ENCODE measurements around the gene SCD5.

Gene SCD5

GRCh38 chr4:82681754-82682153 lies 116.8 kb downstream of the SCD5 start:
- no peak for DNase-seq

- no peak for DNase-seq
These were observed 117.8 kb downstream of the SCD5 start for GRCh38 chr4:82680834-82681233.

DNA sequence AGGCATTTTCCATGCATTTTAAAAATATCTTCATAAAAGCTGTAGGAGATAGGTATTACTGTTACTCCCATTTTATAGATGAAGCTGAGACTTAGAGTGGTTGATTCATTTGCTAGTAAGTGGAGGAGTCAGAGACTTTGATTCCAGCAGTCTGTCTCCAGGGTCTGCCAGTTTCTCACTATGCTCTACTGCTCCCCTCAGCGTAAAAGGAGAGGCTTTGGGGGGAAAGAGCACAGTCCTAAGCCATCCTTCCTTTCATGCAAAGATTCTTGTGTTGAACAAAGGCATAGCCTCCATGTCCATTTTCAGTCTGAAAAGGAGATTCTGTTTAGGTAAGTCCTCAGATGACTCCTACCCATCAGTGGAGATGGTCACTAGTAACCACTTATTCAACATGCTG lies 119.1 kb downstream of the SCD5 start:
- no peak for DNase-seq

DNA sequence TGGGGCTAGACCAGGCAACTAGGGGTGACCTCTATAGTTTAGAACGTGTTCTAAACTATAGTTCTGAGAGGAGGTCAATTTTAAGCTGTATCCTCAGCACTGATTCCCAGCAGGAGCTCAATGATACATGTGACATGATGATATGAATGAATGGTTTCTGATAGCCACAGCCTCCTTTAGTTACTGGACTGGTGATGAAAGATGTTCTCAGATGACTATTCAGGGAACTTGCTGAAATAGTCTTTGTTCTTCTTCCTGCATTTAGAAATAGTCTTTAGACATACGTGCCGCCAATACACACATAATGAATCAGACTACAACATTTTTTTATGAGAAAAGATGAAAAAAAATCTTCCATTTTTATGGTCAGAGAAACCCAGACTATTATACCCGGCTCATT lies 120.5 kb downstream of the SCD5 start:
- DNase-seq: no peak

DNA sequence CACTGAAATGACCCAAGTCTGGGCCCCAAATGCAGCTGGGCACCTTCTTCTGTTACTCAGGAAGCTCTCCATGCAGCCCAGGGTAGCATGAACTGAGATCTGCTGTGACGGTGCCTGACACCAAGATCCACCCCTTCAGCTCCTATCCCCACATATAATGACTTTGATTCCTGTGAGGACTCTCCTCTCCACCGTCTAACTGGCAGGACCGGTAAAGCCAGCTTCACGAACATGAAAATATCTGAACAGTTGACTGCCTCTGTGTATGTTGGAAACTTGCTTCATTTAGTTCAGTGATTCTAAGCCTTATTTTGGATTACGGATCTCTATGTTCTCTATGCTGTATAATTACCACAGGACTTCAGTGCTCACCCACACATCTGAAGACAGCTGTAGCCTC lies 121.3 kb downstream of the SCD5 start:
- no peak for DNase-seq

DNA sequence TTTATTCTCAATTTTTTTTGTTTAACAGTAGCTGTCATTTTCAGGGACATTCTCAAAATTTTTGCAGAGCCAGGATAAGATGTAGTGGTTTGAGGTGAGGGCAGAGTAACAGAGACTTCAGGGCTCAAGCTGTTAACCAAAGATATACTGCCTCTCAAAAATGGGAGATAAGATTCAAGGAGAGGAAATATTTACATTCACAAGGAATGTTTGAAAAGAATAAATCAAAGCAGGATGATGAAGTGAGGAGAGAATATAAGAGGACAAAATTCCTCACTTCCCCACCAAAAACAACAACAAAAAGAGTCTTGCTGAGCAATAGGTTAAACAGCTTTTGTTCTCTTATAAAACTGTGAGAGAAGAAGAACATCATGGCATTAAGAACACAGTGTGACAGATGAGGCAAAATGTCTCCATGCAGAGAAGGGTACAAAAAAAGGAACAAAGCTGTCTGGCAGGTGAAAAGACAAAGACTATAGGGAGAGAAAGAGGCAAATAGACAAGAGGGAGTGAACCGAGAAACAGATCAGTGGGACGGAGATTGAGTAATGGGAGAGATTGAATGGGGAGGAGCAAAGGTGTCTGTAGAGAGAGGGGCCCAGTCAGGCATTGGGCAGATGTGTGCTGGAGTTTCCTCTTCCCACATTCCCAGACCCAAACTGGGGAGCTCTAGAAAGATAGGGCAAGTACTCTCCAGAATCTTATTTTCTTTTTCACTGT lies 130.7 kb downstream of the SCD5 start:
- DNase-seq: no peak

GRCh38 chr4:82666970-82667665 lies 131.5 kb downstream of the SCD5 start:
- no peak for DNase-seq

DNA sequence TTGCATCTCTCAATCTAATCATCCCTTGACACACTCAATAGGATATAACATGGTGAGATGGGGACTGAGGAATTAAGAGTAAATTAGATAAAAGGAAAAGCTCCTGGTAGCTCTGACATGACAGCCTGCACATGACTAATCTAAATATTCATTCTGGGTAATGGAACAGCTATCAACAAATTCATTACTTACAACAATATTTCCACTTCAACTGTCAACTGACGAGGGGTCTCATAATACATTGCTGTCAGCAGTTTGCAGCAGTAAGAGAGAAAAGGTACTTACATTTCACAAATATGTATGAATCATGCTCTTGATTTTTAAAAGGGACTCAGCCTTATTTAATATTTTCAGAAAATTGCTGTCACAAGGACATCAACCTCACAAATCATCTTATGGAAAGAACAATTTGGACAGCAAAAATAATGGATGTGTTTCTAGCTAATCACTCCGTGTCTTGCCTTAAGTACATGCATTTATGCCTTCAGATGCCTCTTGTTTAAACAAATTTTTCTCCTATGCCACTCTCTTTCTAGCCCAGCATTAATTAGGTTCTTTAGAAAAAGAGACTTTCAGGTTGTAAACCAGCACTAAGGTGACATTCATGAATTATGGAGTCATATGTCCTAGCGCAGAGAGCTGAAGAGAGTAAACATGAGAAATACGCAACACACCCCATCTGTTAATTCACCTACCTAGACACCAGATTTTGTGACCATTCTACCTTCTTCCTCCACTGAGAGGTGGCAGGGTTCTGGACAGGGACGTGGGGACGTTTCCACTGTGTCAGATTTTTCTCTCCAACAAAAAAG lies 137.2 kb downstream of the SCD5 start:
- DNase-seq: no peak

DNA sequence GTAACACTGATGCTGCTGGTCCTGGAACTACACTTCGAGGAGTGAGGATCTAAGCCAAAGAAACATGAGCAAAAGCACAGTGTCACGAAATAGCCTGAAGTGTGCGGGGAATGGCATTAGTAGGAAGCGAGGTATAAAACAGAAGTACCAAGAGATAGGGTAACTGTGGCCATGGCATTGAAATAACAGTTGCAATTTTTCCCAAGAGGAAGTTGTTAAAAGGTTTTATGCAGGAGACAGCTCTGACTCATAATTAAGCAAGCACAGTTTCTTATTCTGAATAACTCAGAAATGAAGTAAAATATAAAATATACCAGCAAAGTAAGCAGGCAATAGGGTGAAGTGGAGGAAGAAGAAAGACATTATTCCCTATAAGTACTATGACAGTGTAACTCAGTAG lies 146.5 kb downstream of the SCD5 start:
- no peak for DNase-seq

DNA sequence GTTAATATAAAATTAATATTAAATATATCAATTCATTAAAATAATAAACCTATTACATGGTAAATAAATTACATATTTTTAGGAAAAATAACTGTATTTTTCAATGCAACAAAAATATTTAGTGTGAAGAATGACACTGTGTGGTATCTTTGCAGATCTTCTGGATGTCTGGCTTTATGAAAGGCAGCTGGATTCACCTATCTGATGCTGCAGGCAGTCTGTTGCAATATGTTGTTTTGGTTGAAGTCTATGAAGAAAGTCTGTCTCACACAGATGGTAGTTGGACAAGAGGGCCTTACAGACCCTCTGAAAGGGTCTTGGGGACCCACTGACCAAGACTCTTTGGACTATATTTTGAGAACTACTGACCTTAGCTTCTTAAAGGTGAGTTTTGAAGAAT lies 147.7 kb downstream of the SCD5 start:
- DNase-seq: no peak

GRCh38 chr4:82648356-82648755 lies 150.2 kb downstream of the SCD5 start:
- no peak for DNase-seq

DNA sequence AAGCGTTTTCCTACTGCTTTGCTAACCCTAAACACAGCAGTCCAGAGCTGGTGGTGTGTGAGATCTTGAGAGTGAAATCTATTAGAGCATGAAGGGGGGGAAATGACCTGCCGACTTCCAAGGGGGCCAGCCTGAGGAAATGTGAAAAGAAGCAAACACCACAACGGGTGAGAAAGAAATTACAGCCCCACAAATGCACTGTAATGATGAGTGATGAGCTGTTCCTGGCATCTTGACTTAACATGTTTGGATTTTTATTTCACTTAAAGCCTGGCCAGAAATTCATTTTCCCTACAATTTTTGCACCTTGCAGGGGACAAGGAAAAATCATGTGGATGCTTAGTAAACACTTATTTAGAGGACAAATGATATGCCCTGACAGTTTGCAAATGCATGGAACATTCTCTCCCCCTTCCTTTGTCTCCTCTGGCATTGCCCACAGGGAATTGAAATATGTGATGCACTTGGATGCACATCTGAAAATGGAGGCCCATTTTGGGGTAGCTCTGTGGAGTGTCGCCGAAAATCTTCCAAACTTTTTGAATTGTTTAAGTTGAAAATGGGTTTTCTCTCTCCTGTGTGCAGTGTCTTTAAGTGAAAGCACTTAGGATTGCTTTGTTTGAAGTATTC lies 152.5 kb downstream of the SCD5 start:
- no peak for DNase-seq

- DNase-seq: no peak
These were observed 153.9 kb downstream of the SCD5 start for GRCh38 chr4:82644734-82645126.

GRCh38 chr4:82643994-82644733 lies 154.4 kb downstream of the SCD5 start:
- no peak for DNase-seq

- DNase-seq: no peak
These were observed 156.3 kb downstream of the SCD5 start for GRCh38 chr4:82642331-82642730.

DNA sequence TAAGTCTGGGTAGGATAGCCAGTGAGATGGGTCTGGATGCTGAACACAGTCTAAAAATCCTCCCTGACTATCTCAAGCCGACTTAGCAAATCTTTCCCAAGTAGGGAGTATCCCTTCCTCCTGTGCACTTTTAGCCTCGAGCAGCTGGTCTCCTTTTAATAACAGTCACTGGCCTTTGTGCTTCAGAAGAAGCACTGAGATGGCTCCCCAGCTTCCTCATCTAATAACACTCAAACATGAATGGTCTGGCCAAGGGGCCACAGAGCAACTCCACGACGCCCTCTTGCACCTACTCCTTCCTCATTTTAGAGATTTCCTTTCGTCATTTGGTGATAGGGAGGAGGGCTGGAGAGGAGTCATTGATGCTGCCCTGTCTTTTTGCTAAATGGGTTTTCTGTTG lies 158.1 kb downstream of the SCD5 start:
- no peak for DNase-seq

DNA sequence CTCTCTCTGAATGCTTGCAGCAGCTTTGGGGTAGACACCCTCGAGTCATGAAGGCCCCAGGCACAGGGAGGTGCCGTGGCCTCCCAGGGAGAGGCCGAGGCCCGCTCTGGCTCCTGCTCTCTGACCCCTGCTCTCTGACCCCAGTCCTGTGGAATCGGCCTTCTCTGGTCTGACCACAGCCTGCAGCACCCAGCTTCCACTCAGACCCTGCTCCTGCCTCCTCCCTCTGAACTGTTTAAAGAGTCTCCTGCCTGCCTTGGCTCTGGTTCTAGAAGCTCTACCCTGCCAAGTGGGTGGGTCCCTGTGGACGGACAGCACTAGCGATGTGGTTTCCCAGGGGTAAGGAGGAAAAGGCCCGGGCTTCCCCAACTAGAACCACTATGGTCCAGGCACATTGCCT lies 158.6 kb downstream of the SCD5 start:
- DNase-seq: no peak

DNA sequence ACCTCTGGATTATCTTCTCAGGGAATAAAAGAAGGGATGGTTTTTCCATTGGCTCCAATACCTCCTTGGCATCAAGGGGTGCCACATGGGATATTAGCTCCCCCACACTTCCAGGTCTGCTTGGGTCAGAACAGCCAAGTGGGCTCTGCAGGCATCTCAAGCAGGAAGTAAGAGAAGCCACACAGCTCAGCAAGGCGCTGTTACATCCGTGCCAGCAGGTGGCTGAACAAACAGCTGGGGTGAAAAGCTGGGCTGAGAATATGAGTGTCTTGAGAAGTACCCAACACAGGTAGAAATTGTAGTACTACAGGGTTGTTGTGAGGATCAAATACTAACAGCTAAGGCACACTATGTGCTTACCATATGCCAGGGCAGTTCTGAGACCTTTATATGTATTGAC lies 160.1 kb downstream of the SCD5 start:
- DNase-seq: no peak

- DNase-seq: no peak
These were observed 168.5 kb downstream of the SCD5 start for GRCh38 chr4:82630079-82630478.

DNA sequence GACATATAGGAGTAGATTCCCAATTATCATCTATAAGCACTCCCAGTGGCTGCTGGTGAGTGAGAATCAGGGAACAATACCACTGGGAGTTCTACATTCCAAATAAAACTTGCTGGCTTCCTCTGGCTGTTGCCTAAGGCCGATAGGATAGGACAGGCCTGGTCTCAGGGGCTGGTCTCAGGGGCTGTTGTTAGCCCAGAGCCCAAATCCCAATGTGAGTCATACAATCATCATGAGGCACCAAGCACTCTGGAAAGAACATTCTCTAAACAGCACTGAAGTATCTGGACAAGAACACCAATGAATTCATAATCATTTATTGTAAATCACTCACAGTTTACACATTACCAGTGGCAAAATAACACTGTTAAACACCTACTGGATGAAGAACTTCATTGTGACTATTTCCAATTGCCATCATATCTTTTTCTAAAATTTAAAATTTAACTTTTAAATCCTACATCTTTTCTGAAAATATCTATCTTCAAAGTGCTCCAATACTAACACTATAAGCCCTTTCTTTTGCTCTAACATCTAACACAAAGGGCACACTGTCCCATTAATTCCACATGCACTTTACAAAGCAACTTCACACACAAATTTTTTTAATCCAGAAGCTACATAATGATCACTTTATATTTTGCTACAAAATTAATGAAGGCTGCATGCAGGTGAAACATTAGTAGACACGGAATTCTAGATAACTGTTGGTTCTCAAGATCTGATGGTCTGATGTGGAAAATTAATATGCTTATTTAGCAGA lies 169.2 kb downstream of the SCD5 start:
- DNase-seq: no peak

DNA sequence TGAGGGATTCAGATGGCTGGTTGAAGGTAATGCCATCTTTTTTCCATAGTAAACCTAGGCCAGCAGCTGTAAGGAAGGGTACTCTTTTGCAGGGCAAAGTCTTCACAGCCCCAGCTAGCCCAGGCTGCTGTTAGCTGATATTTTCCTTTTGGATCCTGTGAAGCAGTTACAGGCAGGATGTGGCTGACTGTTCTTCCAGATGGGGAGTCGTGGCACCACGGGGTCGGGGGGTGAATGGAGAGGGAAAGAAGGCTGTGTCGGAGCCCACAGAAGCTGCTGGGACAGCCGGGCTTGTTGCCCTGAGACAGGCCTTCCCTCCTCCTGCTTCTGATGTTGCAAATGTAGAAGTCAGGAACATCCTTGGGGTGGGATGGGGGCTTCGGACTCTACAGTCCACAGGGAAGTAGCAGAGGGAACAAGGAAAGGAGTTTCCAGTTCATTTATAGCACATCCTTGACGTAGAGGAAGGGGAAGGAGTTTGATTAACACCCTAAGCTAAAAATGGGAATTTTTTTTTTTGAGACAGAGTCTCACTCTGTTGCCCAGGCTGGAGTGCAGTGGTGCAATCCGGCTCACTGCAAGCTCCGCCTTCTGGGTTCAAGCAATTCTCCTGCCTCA lies 172.2 kb downstream of the SCD5 start:
- DNase-seq: no peak

DNA sequence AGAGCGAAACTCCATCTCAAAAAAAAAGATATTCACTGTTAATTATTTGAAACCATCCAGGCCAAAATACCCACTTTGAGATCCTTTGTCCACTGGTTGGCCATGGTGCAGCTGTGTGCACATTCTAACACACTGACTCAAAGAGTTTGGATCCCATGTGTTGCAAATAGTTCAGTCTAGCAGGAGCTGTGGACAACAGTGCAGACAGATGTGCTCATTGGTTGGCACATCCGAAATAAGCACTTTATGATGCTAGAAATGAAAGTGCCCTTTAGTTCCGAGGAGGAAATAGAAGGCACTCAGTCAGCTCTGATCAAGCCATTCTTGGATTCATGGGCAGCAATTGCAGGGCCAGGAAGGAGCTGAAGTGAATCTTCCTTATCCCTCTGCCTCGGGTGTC lies 173.8 kb downstream of the SCD5 start:
- DNase-seq: no peak

All from activated gamma-delta T cell treated with Interleukin-2 at 50 U/mL for 16 hours (primary cell).